Mucosa of stomach (tissue), 1 donor: ENCODE results near the gene GSTT2B.
"Not testable (repeated sequence)": the region's sequence is repeated elsewhere in the genome, so short reads cannot be mapped to it uniquely, and the experiment has no call there.

Experiments
- H3K27me3 ChIP-seq: one replicate; pipeline ENCODE4 v1.7.0; 2013; ENCODE audit warnings: mild to moderate bottlenecking, low read length; ENCODE audit not compliant: control insufficient read depth, insufficient read depth
- H3K36me3 ChIP-seq: one replicate; pipeline ENCODE4 v1.7.0; 2013; ENCODE audit warnings: low read length; ENCODE audit not compliant: control insufficient read depth, insufficient read depth
- H3K4me1 ChIP-seq: one replicate; pipeline ENCODE4 v1.7.0; 2013; ENCODE audit warnings: mild to moderate bottlenecking, low read length; ENCODE audit not compliant: control insufficient read depth, insufficient read depth
- H3K4me3 ChIP-seq: one replicate; pipeline ENCODE4 v1.7.0; 2013; ENCODE audit warnings: low read length
- H3K9ac ChIP-seq: one replicate; pipeline ENCODE4 v1.7.0; 2013; ENCODE audit warnings: mild to moderate bottlenecking, low read length, moderate library complexity
- H3K9me3 ChIP-seq: one replicate; pipeline ENCODE4 v1.7.0; 2013; ENCODE audit warnings: mild to moderate bottlenecking, low read length, moderate library complexity; ENCODE audit not compliant: control insufficient read depth
- donor health status: Pancreatic carcinoma.

The GSTT2B gene

GRCh38 chr22:24002272-24002671 lies 41.3 kb upstream of the GSTT2B start:
- H3K27me3 ChIP-seq, result no peaks in the 10 kb centered on the region
- H3K9ac ChIP-seq, result no peak overlapping the region
- no peak overlapping the region for H3K4me3 ChIP-seq
- no peaks in the 10 kb centered on the region for H3K9me3 ChIP-seq
- H3K4me1 ChIP-seq, result peaks cover 10% of the 10 kb centered on the region
- no peaks in the 10 kb centered on the region for H3K36me3 ChIP-seq

DNA sequence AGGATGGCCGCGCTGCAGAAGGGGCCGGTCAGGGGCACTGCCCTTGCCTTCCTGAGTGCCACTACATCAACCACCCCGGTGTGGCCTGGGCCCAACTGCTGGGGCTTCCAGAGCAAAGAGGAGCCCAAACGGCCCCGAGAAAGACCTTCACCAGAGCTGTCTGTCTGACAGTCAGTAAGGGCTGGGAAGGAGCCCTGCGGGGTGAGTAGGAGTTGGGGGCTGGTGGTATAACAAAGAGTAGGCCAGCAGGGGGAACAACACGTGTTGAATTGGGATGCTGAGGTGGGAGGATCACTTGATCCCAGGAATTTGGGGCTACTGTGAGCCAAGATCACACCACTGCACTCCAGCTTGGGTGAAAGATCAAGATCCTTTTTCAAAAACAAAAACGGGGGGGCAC lies 40.3 kb upstream of the GSTT2B start:
- Histone ChIP-seq H3K4me1 (peaks cover 7% of the 10 kb centered on the region), H3K9ac (no peak overlapping the region), H3K9me3 (no peaks in the 10 kb centered on the region), H3K27me3 (no peaks in the 10 kb centered on the region), H3K36me3 (no peaks in the 10 kb centered on the region), H3K4me3 (no peak overlapping the region)

DNA sequence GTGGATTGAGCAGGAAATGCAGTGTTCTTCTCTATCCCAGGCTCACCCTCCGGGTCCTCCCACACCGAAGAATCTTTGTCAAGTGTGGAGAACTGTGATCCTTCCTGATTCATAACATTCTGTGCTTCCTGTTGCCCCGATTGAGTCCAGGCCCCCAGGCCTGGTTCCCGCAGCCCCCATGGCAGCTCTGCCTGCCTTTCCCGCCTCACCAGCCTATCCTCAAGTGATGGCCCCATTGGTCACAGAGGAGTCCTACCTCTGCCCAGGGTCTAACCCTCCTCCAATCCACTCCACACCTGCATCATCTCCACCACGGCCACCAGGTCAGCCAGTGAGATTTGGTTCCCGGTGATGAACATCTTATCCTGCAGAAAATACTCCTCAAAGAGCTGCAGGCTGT lies 38.8 kb upstream of the GSTT2B start:
- not testable (repeated sequence) for H3K9me3 ChIP-seq, H3K36me3 ChIP-seq, H3K9ac ChIP-seq, H3K4me3 ChIP-seq, H3K4me1 ChIP-seq, H3K27me3 ChIP-seq

- no peak overlapping the region for H3K9ac ChIP-seq
- H3K4me1 ChIP-seq, result no peaks in the 10 kb centered on the region
- H3K36me3 ChIP-seq, result no peaks in the 10 kb centered on the region
- no peaks in the 10 kb centered on the region for H3K27me3 ChIP-seq
- no peaks in the 10 kb centered on the region for H3K9me3 ChIP-seq
- H3K4me3 ChIP-seq, result no peak overlapping the region
These were observed 36.1 kb upstream of the GSTT2B start for GRCh38 chr22:23997092-23997491.

DNA sequence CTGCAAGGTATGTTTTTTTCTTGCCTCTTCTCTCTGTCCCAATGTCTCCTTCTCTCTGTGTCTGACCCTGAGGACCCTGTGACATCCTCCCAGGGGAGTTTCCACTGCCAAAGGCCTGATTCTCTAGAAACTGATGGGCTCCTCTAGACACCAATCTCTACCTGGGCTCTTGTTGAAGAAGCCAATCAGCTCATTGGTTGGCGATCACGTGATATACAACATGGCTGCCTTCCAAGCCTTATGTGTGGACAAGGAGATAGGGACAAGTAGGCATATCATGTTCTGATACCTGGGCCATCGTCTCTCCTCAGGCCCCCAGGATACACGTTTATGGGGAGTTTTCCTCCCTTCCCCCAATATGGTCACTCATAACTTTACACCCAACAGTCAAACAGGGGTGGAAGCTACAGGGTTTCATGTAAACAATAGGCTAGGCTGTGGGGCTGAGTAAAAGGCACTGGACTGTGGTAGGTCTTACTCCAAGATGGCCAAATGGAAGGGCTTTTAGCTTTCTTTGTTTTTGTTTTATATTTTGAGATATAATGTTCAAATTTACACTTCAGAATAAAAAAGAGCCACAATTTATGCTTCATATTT lies 32.7 kb upstream of the GSTT2B start:
- H3K9me3 ChIP-seq, H3K4me3 ChIP-seq, H3K27me3 ChIP-seq, H3K4me1 ChIP-seq, H3K36me3 ChIP-seq, H3K9ac ChIP-seq: not testable (repeated sequence)

DNA sequence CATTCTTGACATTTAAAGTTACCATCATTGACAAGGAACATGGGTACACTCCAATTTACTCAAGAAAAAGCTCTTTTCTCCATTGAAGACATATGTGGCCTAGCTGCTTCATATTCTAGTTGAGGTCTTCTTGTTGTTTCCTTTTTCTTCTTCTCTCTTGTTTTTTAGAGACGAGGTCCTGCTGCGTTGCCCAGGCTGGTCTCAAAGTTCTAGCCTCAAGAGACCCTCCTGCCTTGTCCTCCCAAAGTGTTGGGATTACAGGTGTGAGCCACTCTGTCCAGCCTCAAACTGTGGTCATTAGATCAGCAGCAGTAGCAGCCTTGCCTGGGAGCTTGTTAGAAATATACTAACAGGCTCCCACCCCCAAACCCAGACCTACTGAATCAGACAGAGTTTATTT lies 32.1 kb upstream of the GSTT2B start:
- H3K36me3 ChIP-seq, H3K4me3 ChIP-seq, H3K27me3 ChIP-seq, H3K4me1 ChIP-seq, H3K9ac ChIP-seq, H3K9me3 ChIP-seq: not testable (repeated sequence)

- not testable (repeated sequence) for H3K9me3 ChIP-seq, H3K4me3 ChIP-seq, H3K4me1 ChIP-seq, H3K9ac ChIP-seq, H3K36me3 ChIP-seq, H3K27me3 ChIP-seq
These were observed 28.7 kb upstream of the GSTT2B start for GRCh38 chr22:23989583-23990244.

DNA sequence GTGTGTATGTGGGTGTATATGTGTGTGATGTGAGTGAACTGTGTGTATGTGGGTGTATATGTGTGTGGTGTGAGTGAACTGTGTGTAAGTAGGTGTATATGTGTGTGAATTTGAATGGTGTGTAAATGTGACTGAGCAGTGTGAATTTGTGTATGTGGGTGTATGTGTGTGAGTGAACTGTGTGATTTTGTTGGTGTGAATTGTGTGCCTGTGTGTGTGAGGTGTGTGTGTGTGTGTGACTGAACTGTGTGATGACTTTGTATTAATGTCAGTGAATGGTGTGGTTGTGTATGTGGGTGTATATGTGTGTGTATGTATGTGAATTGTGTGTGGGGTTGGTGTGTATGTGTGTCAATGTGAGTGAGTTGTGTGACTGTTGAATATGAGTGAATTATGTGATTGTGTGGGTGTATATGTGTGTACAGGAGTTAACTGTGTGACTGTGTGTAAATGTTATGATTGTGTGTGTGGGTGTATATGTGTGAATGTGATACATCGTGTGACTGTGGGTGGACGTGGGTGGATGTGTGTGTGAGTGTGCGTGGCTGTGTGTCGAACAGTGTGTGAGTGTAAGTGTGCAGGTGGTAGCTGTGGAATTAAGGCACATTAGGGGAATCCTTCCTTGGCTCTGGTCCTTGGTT lies 25.7 kb upstream of the GSTT2B start:
- not testable (repeated sequence) for H3K4me3 ChIP-seq, H3K4me1 ChIP-seq, H3K36me3 ChIP-seq

DNA sequence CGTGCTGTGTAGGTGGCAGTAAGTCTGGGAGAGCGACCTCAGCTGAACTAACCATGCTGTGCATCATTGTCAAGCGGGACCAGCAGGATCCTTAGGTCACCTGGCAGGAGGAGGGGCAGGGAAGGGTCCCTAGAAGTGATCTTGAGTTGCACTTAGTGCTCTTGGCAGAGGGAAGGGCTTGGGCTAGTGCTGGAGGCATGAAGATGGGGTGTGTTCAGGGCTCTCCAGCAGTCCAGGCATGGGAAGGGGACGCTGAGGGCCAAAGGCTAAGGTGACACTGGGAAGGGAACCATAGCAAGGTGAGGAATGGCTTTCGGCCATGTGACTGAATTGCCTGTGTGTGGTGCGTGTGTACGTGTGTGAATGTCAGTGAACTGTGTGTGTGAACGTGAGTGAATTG lies 25.1 kb upstream of the GSTT2B start:
- not testable (repeated sequence) for H3K9ac ChIP-seq, H3K36me3 ChIP-seq, H3K27me3 ChIP-seq, H3K4me3 ChIP-seq, H3K4me1 ChIP-seq, H3K9me3 ChIP-seq

More for the DNA sequence above, 25.7 kb upstream of the GSTT2B start:
- H3K9ac ChIP-seq, H3K27me3 ChIP-seq, H3K9me3 ChIP-seq: not testable (repeated sequence)

DNA sequence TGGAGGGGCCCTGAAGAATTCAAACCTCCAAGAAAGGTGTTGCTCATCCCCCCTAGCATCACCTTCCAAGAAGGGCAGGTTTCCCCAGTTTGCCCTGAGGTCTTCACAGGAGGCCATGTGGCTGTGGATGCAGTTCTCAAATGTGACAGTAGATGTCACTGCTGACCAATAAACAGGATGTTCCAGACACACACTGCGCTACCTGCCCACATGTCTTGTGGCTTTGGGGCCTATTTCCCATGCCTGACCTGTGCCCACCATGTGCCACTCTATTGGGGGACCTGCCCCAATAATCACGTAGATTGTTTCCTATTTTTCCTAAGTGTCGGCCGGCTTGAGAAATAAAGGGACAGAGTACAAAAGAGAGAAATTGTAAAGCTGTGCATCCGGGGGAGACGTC lies 23.4 kb upstream of the GSTT2B start:
- Histone ChIP-seq H3K27me3 (no peaks in the 10 kb centered on the region), H3K4me1 (no peaks in the 10 kb centered on the region), H3K9me3 (no peaks in the 10 kb centered on the region), H3K4me3 (no peak overlapping the region), H3K9ac (no peak overlapping the region), H3K36me3 (no peaks in the 10 kb centered on the region)

- not testable (repeated sequence) for H3K4me3 ChIP-seq, H3K9me3 ChIP-seq, H3K4me1 ChIP-seq, H3K27me3 ChIP-seq, H3K9ac ChIP-seq, H3K36me3 ChIP-seq
These were observed 19.6 kb upstream of the GSTT2B start for GRCh38 chr22:23980567-23980966.

DNA sequence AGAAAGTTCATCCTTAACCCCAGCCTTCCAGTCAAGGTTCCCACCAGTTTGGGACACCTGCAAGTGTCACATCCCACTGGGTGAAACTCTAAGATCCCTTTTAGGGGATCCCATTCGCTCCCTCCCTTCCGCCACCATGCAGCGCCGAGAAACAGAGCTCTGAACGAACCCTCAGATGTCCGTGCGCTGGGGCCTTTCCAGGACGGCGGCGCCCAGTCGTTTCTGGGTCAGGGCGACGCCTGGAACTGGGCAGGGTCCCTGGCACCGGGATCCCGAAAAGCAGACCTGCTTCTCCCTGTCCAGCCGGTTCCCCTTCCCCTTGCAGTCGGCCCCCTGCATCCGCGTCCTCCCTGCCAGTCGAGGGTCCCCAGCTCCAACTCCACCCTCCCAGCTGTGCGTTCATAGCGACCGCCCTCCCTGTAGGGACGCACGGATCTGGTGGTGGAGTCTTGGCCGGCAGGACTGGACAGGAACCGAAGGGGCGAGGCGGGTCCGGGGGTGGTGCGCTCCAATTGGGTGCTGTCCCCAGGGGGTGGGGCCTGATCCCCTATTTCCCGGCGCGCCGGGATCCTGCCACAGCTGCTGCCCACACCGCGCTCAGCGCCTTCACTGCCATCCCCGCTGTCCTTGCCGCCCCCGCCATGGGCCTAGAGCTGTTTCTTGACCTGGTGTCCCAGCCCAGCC lies 18.7 kb upstream of the GSTT2B start, which contains the start of gene GSTT2:
GSTT2 (plus strand) TSS at position 578 of the 684 bp plus-strand sequence.
- not testable (repeated sequence) for H3K4me1 ChIP-seq, H3K4me3 ChIP-seq, H3K9me3 ChIP-seq

More for the DNA sequence above, 18.7 kb upstream of the GSTT2B start, which contains the start of gene GSTT2:
- H3K9ac ChIP-seq, H3K36me3 ChIP-seq, H3K27me3 ChIP-seq: not testable (repeated sequence)
